SU-DHL-6 (cell line): Measurements from ENCODE around the gene ACP6.

Source experiments
- H2AFZ ChIP-seq: fragments of 200-600 bp; sonication (generic); 2 replicates; pipeline ENCODE4 v1.6.1; 2014; ENCODE audit warnings: low read depth, mild to moderate bottlenecking, moderate library complexity, mixed read lengths, antibody characterized with exemption, low read length; ENCODE audit not compliant: severe bottlenecking
- H3F3A ChIP-seq: fragments of 200-600 bp; shearing (Covaris generic); 2 replicates; pipeline ENCODE4 v1.6.0; 2016; ENCODE audit warnings: antibody characterized with exemption, mild to moderate bottlenecking; ENCODE audit not compliant: insufficient read depth
- H3K27ac ChIP-seq: fragments of 200-600 bp; sonication (generic); 2 replicates; pipeline ENCODE4 v1.5.1; 2016; ENCODE audit warnings: low read depth, mild to moderate bottlenecking, low read length, moderate library complexity, mixed read lengths
- H3K27me3 ChIP-seq: fragments of 200-600 bp; sonication (generic), shearing (Covaris generic); 2 replicates; pipeline ENCODE4 v1.6.0; 2014; ENCODE audit warnings: mild to moderate bottlenecking, low read length
- H3K36me3 ChIP-seq: fragments of 200-600 bp; sonication (generic); 2 replicates; pipeline ENCODE4 v1.6.1; 2014; ENCODE audit warnings: mild to moderate bottlenecking, low read length, mixed read lengths
- H3K4me2 ChIP-seq: fragments of 300-600, 200-600 bp; shearing (Covaris generic), sonication (generic); 2 replicates; pipeline ENCODE4 v1.6.0; 2014; ENCODE audit warnings: low read length, low read depth, mild to moderate bottlenecking; ENCODE audit not compliant: poor library complexity, severe bottlenecking
- H3K4me3 ChIP-seq: fragments of 200-600 bp; sonication (generic); 2 replicates; pipeline ENCODE4 v1.5.1; 2014; ENCODE audit warnings: antibody characterized with exemption, low read length, mild to moderate bottlenecking, mixed read lengths; ENCODE audit not compliant: insufficient read depth, poor library complexity, severe bottlenecking
- H3K79me2 ChIP-seq: fragments of 200-600 bp; sonication (generic); 2 replicates; pipeline ENCODE4 v1.6.1; 2014; ENCODE audit warnings: mild to moderate bottlenecking, low read length, moderate library complexity; ENCODE audit not compliant: insufficient read depth
- H3K9ac ChIP-seq: fragments of 200-600 bp; sonication (generic); 2 replicates; pipeline ENCODE4 v1.7.0; 2014; ENCODE audit warnings: mild to moderate bottlenecking, low read length
- H3K9me2 ChIP-seq: fragments of 200-600 bp; sonication (generic); replicated peaks from 2 replicates; pipeline ENCODE4 v1.6.1; 2014; ENCODE audit warnings: low read length; ENCODE audit not compliant: insufficient read depth
- H3K9me3 ChIP-seq: fragments of 200-600 bp; sonication (generic); 2 replicates; pipeline ENCODE4 v1.6.1; 2014; ENCODE audit warnings: low read length, mixed read lengths; ENCODE audit not compliant: insufficient read depth
- H4K20me1 ChIP-seq: fragments of 200-600 bp; sonication (generic); 2 replicates; pipeline ENCODE4 v1.6.1; 2014; ENCODE audit warnings: low read depth, mild to moderate bottlenecking, antibody characterized with exemption, low read length, moderate library complexity, mixed read lengths
- EZH2phosphoT487 ChIP-seq: fragments of 200-600 bp; sonication (generic), shearing (Covaris generic); conservative IDR thresholded peaks from 2 replicates; pipeline ENCODE4 v1.6.1; 2018; ENCODE audit warnings: mild to moderate bottlenecking, antibody characterized with exemption, low read length, moderate library complexity, mixed read lengths
- TF ChIP-seq, protein P1 (sequence below): fragments of 200-600 bp; sonication (generic); IDR thresholded peaks from one replicate; pipeline ENCODE4 v1.5.1; 2017; ENCODE audit warnings: antibody characterized with exemption, mild to moderate bottlenecking, low read length, moderate library complexity; ENCODE audit not compliant: insufficient read depth, poor library complexity, severe bottlenecking

The ACP6 gene

DNA sequence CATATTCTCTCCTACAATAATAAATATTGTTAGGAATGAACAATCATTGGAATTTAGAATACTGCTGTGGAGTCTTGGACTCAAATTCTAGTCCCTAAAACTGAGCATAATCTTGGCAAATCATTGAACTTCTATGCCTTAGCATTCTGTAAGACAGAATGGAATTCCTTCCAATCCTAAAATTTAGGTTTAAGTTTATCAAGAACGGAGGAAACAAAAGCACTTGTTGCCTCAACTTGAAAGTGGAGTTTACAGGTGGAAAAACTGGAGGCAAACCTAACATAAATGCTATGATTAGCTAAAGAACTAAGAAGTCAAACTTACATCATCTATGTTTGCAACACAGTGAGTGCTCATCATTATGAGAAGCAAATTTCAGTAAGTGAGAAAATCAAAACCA is 73.3 kb downstream of the ACP6 start:
- no peaks in the 10 kb centered on the region for H3F3A ChIP-seq
- no peak overlapping the region for H3K4me3 ChIP-seq
- no peak overlapping the region for H3K9ac ChIP-seq
- no peak overlapping the region for H3K4me2 ChIP-seq
- H4K20me1 ChIP-seq, result no peaks in the 10 kb centered on the region; the same call in 1 of the 2 replicates
- H3K27me3 ChIP-seq, result no peaks in the 10 kb centered on the region; the same call in 1 of the 2 replicates
- no peaks in the 10 kb centered on the region for H3K9me3 ChIP-seq
- H2AFZ ChIP-seq, result no peak overlapping the region
- TF ChIP-seq, protein P1, sequence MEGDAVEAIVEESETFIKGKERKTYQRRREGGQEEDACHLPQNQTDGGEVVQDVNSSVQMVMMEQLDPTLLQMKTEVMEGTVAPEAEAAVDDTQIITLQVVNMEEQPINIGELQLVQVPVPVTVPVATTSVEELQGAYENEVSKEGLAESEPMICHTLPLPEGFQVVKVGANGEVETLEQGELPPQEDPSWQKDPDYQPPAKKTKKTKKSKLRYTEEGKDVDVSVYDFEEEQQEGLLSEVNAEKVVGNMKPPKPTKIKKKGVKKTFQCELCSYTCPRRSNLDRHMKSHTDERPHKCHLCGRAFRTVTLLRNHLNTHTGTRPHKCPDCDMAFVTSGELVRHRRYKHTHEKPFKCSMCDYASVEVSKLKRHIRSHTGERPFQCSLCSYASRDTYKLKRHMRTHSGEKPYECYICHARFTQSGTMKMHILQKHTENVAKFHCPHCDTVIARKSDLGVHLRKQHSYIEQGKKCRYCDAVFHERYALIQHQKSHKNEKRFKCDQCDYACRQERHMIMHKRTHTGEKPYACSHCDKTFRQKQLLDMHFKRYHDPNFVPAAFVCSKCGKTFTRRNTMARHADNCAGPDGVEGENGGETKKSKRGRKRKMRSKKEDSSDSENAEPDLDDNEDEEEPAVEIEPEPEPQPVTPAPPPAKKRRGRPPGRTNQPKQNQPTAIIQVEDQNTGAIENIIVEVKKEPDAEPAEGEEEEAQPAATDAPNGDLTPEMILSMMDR, result no peak
- TF ChIP-seq EZH2phosphoT487, result no peak
- H3K36me3 ChIP-seq, result no peaks in the 10 kb centered on the region
- H3K9me2 ChIP-seq, result no peaks in the 10 kb centered on the region
- H3K27ac ChIP-seq, result no peak overlapping the region
- no peaks in the 10 kb centered on the region for H3K79me2 ChIP-seq
